HEK293 (cell line): ENCODE results near the gene FBN2.

Experiments used
- CTCF ChIA-PET: fragments of 350-600 bp; formaldehyde crosslinking; extraction: SDS; loops from one replicate; lab custom pipeline; 2021; ENCODE audit warnings: antibody characterized with exemption; lab: Yijun Ruan, JAX
- POLR2A ChIA-PET: fragments of 300-600 bp; formaldehyde crosslinking; extraction: SDS; loops from one replicate; lab custom pipeline; 2020; ENCODE audit warnings: antibody characterized with exemption, inconsistent platforms; lab: Yijun Ruan, JAX
- H3K27ac ChIP-seq: fragments of 200-500 bp; sonication (Bioruptor generic); 2 replicates; pipeline ENCODE4 v1.5.1; 2014; ENCODE audit warnings: low read depth, low read length, control low read depth, inconsistent platforms; ENCODE audit errors: extremely low read depth
- H3K36me3 ChIP-seq, 2 experiments: fragments of 200-500 bp in 1 of 2; sonication (Bioruptor generic) in 1 of 2; 1 replicate in 1 of 2; 2 replicates in 1 of 2; pipeline ENCODE4 v1.5.1; 2014 to 2017; ENCODE audit warnings: inconsistent platforms in 2 of 2, low read length in 2 of 2; ENCODE audit not compliant: control insufficient read depth in 2 of 2, insufficient read depth in 1 of 2
- H3K4me1 ChIP-seq: fragments of 200-500 bp; sonication (Bioruptor generic); 2 replicates; pipeline ENCODE4 v1.5.1; 2014; ENCODE audit warnings: mild to moderate bottlenecking, low read length, inconsistent platforms; ENCODE audit not compliant: control insufficient read depth, insufficient read depth
- H3K4me3 ChIP-seq: 2 replicates; pipeline ENCODE4 v1.5.1; 2011; ENCODE audit warnings: low read depth, mild to moderate bottlenecking, control low read depth, low read length, moderate library complexity
- H3K9me3 ChIP-seq: fragments of 200-500 bp; sonication (Bioruptor generic); 2 replicates; pipeline ENCODE4 v1.5.1; 2014; ENCODE audit warnings: low read depth, low read length, inconsistent platforms; ENCODE audit not compliant: control insufficient read depth, insufficient read depth
- BCL11A ChIP-seq: fragments of 450-650 bp; formaldehyde crosslinking; IDR thresholded peaks from 2 replicates; pipeline ENCODE4 v1.5.1; 2016; ENCODE audit warnings: low read depth, missing biosample characterization, missing genetic modification characterization
- GLIS2 ChIP-seq: fragments of 450-650 bp; formaldehyde crosslinking; IDR thresholded peaks from 2 replicates; pipeline ENCODE4 v1.5.1; 2016; ENCODE audit warnings: missing biosample characterization, missing genetic modification characterization
- SP3 ChIP-seq: fragments of 450-650 bp; formaldehyde crosslinking; IDR thresholded peaks from 2 replicates; pipeline ENCODE4 v1.5.1; 2016; ENCODE audit warnings: missing biosample characterization, missing genetic modification characterization
- ZBTB1 ChIP-seq: fragments of 450-650 bp; formaldehyde crosslinking; IDR thresholded peaks from 2 replicates; pipeline ENCODE4 v1.5.1; 2016; ENCODE audit warnings: missing biosample characterization, missing genetic modification characterization
- ZBTB8A ChIP-seq: fragments of 450-650 bp; formaldehyde crosslinking; IDR thresholded peaks from 2 replicates; pipeline ENCODE4 v1.5.1; 2016; ENCODE audit warnings: missing biosample characterization, missing genetic modification characterization
- ZNF10 ChIP-seq: fragments of 450-650 bp; formaldehyde crosslinking; IDR thresholded peaks from 2 replicates; pipeline ENCODE4 v1.5.1; 2017; ENCODE audit warnings: missing biosample characterization, missing genetic modification characterization
- ZNF157 ChIP-seq: fragments of 450-650 bp; formaldehyde crosslinking; IDR thresholded peaks from 2 replicates; pipeline ENCODE4 v1.5.1; 2016; ENCODE audit warnings: missing biosample characterization, missing genetic modification characterization
- ZNF221 ChIP-seq: fragments of 450-650 bp; formaldehyde crosslinking; IDR thresholded peaks from 2 replicates; pipeline ENCODE4 v1.5.1; 2017; ENCODE audit warnings: missing biosample characterization, missing genetic modification characterization, borderline replicate concordance
- ZNF223 ChIP-seq: fragments of 450-650 bp; formaldehyde crosslinking; IDR thresholded peaks from 2 replicates; pipeline ENCODE4 v1.5.1; 2016; ENCODE audit warnings: missing biosample characterization, missing genetic modification characterization
- ZNF311 ChIP-seq: fragments of 450-650 bp; formaldehyde crosslinking; IDR thresholded peaks from 2 replicates; pipeline ENCODE4 v1.5.1; 2017; ENCODE audit warnings: missing biosample characterization, missing genetic modification characterization, borderline replicate concordance
- ZNF354C ChIP-seq: fragments of 450-650 bp; formaldehyde crosslinking; IDR thresholded peaks from 2 replicates; pipeline ENCODE4 v1.5.1; 2016; ENCODE audit warnings: missing biosample characterization, missing genetic modification characterization, low read depth, borderline replicate concordance
- ZNF394 ChIP-seq: fragments of 450-650 bp; formaldehyde crosslinking; IDR thresholded peaks from 2 replicates; pipeline ENCODE4 v1.5.1; 2016; ENCODE audit warnings: missing biosample characterization, missing genetic modification characterization, mild to moderate bottlenecking, moderate library complexity, borderline replicate concordance
- ZNF510 ChIP-seq: fragments of 450-650 bp; formaldehyde crosslinking; IDR thresholded peaks from 2 replicates; pipeline ENCODE4 v1.5.1; 2018; ENCODE audit warnings: mild to moderate bottlenecking, missing genetic modification characterization, missing biosample characterization; ENCODE audit not compliant: insufficient replicate concordance
- ZNF513 ChIP-seq: fragments of 450-650 bp; IDR thresholded peaks from 2 replicates; pipeline ENCODE4 v1.5.1; 2018; ENCODE audit warnings: missing biosample characterization, missing genetic modification characterization
- ZNF521 ChIP-seq: fragments of 450-650 bp; formaldehyde crosslinking; IDR thresholded peaks from 2 replicates; pipeline ENCODE4 v1.5.1; 2017; ENCODE audit warnings: missing biosample characterization, mild to moderate bottlenecking, missing genetic modification characterization
- ZNF548 ChIP-seq: fragments of 450-650 bp; formaldehyde crosslinking; IDR thresholded peaks from 2 replicates; pipeline ENCODE4 v1.5.1; 2016; ENCODE audit warnings: missing biosample characterization, missing genetic modification characterization
- ZNF658 ChIP-seq: fragments of 450-650 bp; formaldehyde crosslinking; IDR thresholded peaks from 2 replicates; pipeline ENCODE4; 2016; ENCODE audit warnings: missing biosample characterization, missing genetic modification characterization
- ZNF701 ChIP-seq: fragments of 450-650 bp; formaldehyde crosslinking; IDR thresholded peaks from 2 replicates; pipeline ENCODE4 v1.5.1; 2016; ENCODE audit warnings: missing biosample characterization, missing genetic modification characterization
- ZNF791 ChIP-seq: fragments of 450-650 bp; formaldehyde crosslinking; IDR thresholded peaks from 2 replicates; pipeline ENCODE4 v1.5.1; 2016; ENCODE audit warnings: missing biosample characterization, missing genetic modification characterization
- ZSCAN16 ChIP-seq: fragments of 450-650 bp; formaldehyde crosslinking; IDR thresholded peaks from 2 replicates; pipeline ENCODE4 v1.5.1; 2016; ENCODE audit warnings: missing biosample characterization, missing genetic modification characterization
- ZSCAN23 ChIP-seq: fragments of 450-650 bp; formaldehyde crosslinking; IDR thresholded peaks from 2 replicates; pipeline ENCODE4 v1.5.1; 2016; ENCODE audit warnings: missing biosample characterization, missing genetic modification characterization
- TF ChIP-seq, protein P1 (sequence below): fragments of 450-650 bp; formaldehyde crosslinking; IDR thresholded peaks from 2 replicates; pipeline ENCODE4 v1.5.1; 2017; ENCODE audit warnings: missing biosample characterization, missing genetic modification characterization
- TF ChIP-seq, protein P2 (sequence below): fragments of 450-650 bp; formaldehyde crosslinking; IDR thresholded peaks from 2 replicates; pipeline ENCODE4 v1.5.1; 2016; ENCODE audit warnings: missing biosample characterization, missing genetic modification characterization, low read depth

Gene FBN2

GRCh38 chr5:128586848-128587247 lies 48.8 kb upstream of the FBN2 start (continued):
- no peak for TF ChIP-seq ZNF394 (tag by site-specific recombination)
- TF ChIP-seq ZNF521 (tag by site-specific recombination), result no peak
- no peak for TF ChIP-seq ZNF223
- no peak for TF ChIP-seq ZNF548 (tag by site-specific recombination)
- TF ChIP-seq ZNF701 (tag by site-specific recombination), result no peak
- TF ChIP-seq BCL11A (tag by site-specific recombination), result no peak
- no peak for TF ChIP-seq SP3 (tag by site-specific recombination)
- TF ChIP-seq, protein P1, sequence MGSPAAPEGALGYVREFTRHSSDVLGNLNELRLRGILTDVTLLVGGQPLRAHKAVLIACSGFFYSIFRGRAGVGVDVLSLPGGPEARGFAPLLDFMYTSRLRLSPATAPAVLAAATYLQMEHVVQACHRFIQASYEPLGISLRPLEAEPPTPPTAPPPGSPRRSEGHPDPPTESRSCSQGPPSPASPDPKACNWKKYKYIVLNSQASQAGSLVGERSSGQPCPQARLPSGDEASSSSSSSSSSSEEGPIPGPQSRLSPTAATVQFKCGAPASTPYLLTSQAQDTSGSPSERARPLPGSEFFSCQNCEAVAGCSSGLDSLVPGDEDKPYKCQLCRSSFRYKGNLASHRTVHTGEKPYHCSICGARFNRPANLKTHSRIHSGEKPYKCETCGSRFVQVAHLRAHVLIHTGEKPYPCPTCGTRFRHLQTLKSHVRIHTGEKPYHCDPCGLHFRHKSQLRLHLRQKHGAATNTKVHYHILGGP (tag by site-specific recombination), result no peak
- TF ChIP-seq ZNF221 (tag by site-specific recombination), result no peak
- TF ChIP-seq ZNF10 (tag by site-specific recombination), result no peak
- TF ChIP-seq ZNF510 (tag by site-specific recombination), result no peak
- TF ChIP-seq, protein P2, sequence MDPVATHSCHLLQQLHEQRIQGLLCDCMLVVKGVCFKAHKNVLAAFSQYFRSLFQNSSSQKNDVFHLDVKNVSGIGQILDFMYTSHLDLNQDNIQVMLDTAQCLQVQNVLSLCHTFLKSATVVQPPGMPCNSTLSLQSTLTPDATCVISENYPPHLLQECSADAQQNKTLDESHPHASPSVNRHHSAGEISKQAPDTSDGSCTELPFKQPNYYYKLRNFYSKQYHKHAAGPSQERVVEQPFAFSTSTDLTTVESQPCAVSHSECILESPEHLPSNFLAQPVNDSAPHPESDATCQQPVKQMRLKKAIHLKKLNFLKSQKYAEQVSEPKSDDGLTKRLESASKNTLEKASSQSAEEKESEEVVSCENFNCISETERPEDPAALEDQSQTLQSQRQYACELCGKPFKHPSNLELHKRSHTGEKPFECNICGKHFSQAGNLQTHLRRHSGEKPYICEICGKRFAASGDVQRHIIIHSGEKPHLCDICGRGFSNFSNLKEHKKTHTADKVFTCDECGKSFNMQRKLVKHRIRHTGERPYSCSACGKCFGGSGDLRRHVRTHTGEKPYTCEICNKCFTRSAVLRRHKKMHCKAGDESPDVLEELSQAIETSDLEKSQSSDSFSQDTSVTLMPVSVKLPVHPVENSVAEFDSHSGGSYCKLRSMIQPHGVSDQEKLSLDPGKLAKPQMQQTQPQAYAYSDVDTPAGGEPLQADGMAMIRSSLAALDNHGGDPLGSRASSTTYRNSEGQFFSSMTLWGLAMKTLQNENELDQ, result no peak

GRCh38 chr5:128579639-128580038 lies 41.6 kb upstream of the FBN2 start:
- H3K4me3 ChIP-seq, result no peak overlapping the region
- H3K36me3 ChIP-seq, result no peaks in the 10 kb centered on the region
- POLR2A ChIA-PET, result no interaction called here
- no peaks in the 10 kb centered on the region for H3K9me3 ChIP-seq
- TF ChIP-seq ZNF658 (no peak), ZBTB1 (tag by site-specific recombination) (no peak), ZNF157 (tag by site-specific recombination) (no peak), ZBTB8A (tag by site-specific recombination) (no peak), ZSCAN16 (tag by site-specific recombination) (no peak), ZSCAN23 (tag by site-specific recombination) (no peak), ZNF354C (tag by site-specific recombination) (no peak), ZNF791 (tag by site-specific recombination) (no peak)
- CTCF ChIA-PET, result interaction anchor here (0.6 kb wide), 1 partner anchor 1902 kb away, joined by 3 read pairs; no protein-coding TSS in a partner anchor
- H3K27ac ChIP-seq, result no peak overlapping the region
- no peaks in the 10 kb centered on the region for H3K4me1 ChIP-seq

DNA sequence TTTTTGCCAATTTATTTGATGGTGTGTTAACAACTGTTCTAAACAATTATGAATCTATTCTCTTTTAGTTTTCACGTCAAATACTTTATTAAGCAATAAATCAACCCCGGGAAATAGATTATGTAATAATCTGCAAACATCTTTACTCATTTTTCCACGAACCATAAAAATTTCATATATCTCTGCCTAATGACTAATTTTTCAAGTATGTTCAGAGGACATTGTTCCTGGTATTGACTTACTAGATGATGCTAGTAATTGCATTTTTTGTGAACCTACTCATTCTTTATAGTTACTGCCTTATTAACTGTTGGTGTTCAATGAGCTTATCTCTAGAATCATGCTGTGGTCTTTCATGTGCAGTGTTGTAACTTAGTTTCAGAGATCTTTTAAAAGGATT lies 41.0 kb upstream of the FBN2 start:
- Histone ChIP-seq H3K4me1 (no peaks in the 10 kb centered on the region), H3K27ac (no peak overlapping the region)
- POLR2A ChIA-PET, result no interaction called here

More for the DNA sequence above, 41.0 kb upstream of the FBN2 start:
- Histone ChIP-seq H3K9me3 (no peaks in the 10 kb centered on the region), H3K36me3 (no peaks in the 10 kb centered on the region), H3K4me3 (no peak overlapping the region)
- TF ChIP-seq ZNF311 (no peak), ZNF521 (tag by site-specific recombination) (no peak), GLIS2 (no peak), ZNF513 (tag by site-specific recombination) (no peak)
- CTCF ChIA-PET, result interaction anchor here (1.1 kb wide), 1 partner anchor 33 kb away, joined by 3 read pairs; no protein-coding TSS in a partner anchor
